ENCODE data around the gene PHAF1.

PHAF1 gene

DNA sequence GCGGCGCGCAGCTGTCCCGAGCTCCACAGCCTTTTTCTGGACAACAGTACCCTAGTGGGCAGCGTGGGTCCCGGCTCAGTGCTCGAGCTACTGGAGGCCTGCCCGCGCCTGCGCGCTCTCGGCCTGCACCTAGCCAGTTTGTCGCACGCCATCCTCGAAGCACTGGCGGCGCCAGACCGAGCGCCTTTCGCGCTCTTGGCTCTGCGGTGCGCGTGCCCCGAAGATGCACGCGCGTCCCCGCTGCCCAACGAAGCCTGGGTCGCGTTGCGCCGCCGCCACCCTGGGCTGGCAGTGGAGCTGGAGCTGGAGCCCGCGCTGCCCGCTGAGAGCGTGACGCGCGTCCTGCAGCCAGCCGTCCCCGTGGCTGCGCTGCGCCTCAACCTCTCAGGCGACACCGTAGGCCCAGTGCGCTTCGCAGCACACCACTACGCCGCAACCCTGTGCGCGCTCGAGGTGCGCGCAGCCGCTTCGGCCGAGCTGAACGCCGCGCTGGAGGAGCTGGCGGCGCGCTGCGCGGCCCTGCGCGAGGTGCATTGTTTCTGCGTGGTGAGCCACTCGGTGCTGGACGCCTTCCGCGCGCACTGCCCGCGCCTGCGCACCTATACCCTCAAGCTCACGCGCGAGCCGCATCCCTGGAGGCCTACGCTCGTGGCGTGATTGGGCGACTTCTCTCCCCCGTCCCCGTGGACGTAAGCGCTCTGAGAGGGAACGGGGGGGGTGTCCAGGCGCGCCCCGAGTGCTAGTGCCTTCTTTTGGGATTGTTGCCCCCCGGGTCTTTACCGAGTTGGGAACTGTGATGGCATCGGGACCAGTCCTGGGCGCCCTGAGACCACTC lies 53.6 kb downstream of the PHAF1 start:
- H3K27ac Mint-ChIP-seq = no peak overlapping the region
- H3K27me3 Mint-ChIP-seq (ENCODE audit: low read depth, poor library complexity) = peaks cover 99% of the 10 kb centered on the region
- H3K9me3 Mint-ChIP-seq = peaks cover 4% of the 10 kb centered on the region
- no peaks in the 10 kb centered on the region for H3K36me3 Mint-ChIP-seq (ENCODE audit: low read depth)
- DNase-seq = peak; percentile 65
- TF ChIP-seq CTCF (IDR thresholded peaks at IDR 0.05) = no peak
- peak overlapping the region; percentile 55 for H3K4me3 Mint-ChIP-seq
- H3K4me1 Mint-ChIP-seq = peaks cover 6% of the 10 kb centered on the region

- no peak for TF ChIP-seq CTCF (IDR thresholded peaks at IDR 0.05)
- Mint-ChIP-seq H3K27me3 (ENCODE audit: low read depth, poor library complexity) (peaks cover 99% of the 10 kb centered on the region), H3K36me3 (ENCODE audit: low read depth) (no peaks in the 10 kb centered on the region), H3K4me1 (peaks cover 3% of the 10 kb centered on the region), H3K9me3 (peaks cover 4% of the 10 kb centered on the region), H3K4me3 (peak overlapping the region; percentile 55), H3K27ac (no peak overlapping the region)
- DNase-seq = no peak
Observed at GRCh38 chr16:67163999-67164558, 54.3 kb downstream of the PHAF1 start.

- Mint-ChIP-seq H3K27ac (no peak within 1 kb of the TSS), H3K9me3 (peaks cover 4% of the 10 kb centered on the region), H3K4me1 (peaks cover 9% of the 10 kb centered on the region), H3K4me3 (peak within 1 kb of the TSS; percentile 55), H3K27me3 (ENCODE audit: low read depth, poor library complexity) (peaks cover 98% of the 10 kb centered on the region), H3K36me3 (ENCODE audit: low read depth) (no peaks in the 10 kb centered on the region)
- TF ChIP-seq CTCF (IDR thresholded peaks at IDR 0.05) = no peak
- no peak for DNase-seq
Observed at GRCh38 chr16:67164599-67165061, 54.9 kb downstream of the PHAF1 start, which contains the start of gene HSF4. TSS of gene HSF4 (plus strand) at chr16:67164745. CDS start at chr16:67164812, 67 bp downstream.

- Mint-ChIP-seq H3K36me3 (ENCODE audit: low read depth) (no peaks in the 10 kb centered on the region), H3K4me1 (peaks cover 15% of the 10 kb centered on the region), H3K27ac (no peak overlapping the region), H3K4me3 (peak overlapping the region; percentile 11), H3K9me3 (peaks cover 4% of the 10 kb centered on the region), H3K27me3 (ENCODE audit: low read depth, poor library complexity) (peaks cover 96% of the 10 kb centered on the region)
- TF ChIP-seq CTCF (IDR thresholded peaks at IDR 0.05) = no peak
- no peak for DNase-seq
Observed at GRCh38 chr16:67165121-67166078, 55.7 kb downstream of the PHAF1 start.

DNA sequence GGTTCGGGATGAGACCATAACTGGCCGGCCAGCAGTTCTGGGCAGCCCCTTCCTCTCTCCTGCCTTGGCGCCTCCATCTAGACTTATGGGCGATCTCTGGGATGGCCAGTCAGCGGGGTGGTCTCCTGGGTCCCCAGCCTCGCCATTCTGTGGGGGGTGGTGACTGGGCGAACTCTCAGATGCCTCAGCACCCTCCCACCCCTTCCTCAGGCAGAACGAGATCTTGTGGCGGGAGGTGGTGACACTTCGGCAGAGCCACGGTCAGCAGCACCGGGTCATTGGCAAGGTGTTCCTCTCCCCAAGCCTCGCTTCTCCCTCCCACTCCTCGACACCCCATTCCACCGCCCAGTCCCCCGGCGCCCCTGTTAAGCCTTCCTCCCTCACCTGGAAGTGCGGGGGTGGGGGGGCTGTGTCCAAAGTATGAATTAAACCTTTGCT lies 56.4 kb downstream of the PHAF1 start:
- no peak for DNase-seq
- peaks cover 20% of the 10 kb centered on the region for H3K4me1 Mint-ChIP-seq

More for the DNA sequence above, 56.4 kb downstream of the PHAF1 start:
- Mint-ChIP-seq H3K27ac (no peak overlapping the region), H3K4me3 (no peak overlapping the region), H3K9me3 (peaks cover 1% of the 10 kb centered on the region), H3K27me3 (ENCODE audit: low read depth, poor library complexity) (peaks cover 93% of the 10 kb centered on the region), H3K36me3 (ENCODE audit: low read depth) (no peaks in the 10 kb centered on the region)
- no peak for TF ChIP-seq CTCF (IDR thresholded peaks at IDR 0.05)
